Stomach (tissue), 4 donors: ENCODE results near the gene ME3.

Experiments
- POLR2AphosphoS5 ChIP-seq, 3 donors: sonication (generic); formaldehyde crosslinking; IDR thresholded peaks; one replicate each; pipeline ENCODE4 v1.6.1; 2016; ENCODE audit warnings: antibody characterized with exemption in 3 of 3
- TF ChIP-seq, protein P1 (sequence below), 7 experiments: fragments of 450-650 bp in 4 of 7; fragments of 200-600 bp in 3 of 7; sonication (generic) in 3 of 7; IDR thresholded peaks; one replicate each; pipeline ENCODE4 v1.5.1; 2016 to 2019; ENCODE audit warnings: antibody characterized with exemption in 7 of 7, control low read depth in 2 of 7, mild to moderate bottlenecking in 1 of 7

DNA sequence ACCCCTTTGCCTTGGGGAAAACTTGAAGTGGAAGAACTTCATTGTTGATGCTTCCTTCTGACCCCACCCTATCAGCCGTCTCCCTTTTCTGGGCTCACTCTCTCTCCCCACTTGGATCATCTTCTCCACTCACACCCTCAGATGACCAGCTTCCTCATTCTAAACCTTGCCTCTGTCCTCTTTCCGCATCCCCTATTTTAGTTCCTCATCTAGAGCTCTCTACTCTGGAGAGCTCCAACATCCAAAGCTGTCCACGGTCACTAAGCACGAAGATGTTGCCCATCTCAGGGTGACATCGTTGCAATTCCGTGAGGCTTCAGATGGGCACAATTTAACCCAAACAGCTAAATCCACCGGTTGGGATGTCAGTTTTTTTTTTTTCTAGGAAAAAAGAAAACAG lies 31.6 kb upstream of the ME3 start:
- TF ChIP-seq, protein P1, sequence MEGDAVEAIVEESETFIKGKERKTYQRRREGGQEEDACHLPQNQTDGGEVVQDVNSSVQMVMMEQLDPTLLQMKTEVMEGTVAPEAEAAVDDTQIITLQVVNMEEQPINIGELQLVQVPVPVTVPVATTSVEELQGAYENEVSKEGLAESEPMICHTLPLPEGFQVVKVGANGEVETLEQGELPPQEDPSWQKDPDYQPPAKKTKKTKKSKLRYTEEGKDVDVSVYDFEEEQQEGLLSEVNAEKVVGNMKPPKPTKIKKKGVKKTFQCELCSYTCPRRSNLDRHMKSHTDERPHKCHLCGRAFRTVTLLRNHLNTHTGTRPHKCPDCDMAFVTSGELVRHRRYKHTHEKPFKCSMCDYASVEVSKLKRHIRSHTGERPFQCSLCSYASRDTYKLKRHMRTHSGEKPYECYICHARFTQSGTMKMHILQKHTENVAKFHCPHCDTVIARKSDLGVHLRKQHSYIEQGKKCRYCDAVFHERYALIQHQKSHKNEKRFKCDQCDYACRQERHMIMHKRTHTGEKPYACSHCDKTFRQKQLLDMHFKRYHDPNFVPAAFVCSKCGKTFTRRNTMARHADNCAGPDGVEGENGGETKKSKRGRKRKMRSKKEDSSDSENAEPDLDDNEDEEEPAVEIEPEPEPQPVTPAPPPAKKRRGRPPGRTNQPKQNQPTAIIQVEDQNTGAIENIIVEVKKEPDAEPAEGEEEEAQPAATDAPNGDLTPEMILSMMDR (IDR thresholded peaks at IDR 0.05), result no peak
- TF ChIP-seq POLR2AphosphoS5 (IDR thresholded peaks at IDR 0.05), result no peak
